Activated CD8-positive, alpha-beta memory T cell treated with anti-CD3 and anti-CD28 coated beads, Interleukin-2, amount 50 U/mL, for 24 hours (primary cell): ENCODE data around the gene CLDN7.

Experiments used
- DNase-seq: peaks from one replicate; pipeline ENCODE4 v3.0.0-alpha.2; 2020; ENCODE audit errors: extremely low read depth

CLDN7 gene

DNA sequence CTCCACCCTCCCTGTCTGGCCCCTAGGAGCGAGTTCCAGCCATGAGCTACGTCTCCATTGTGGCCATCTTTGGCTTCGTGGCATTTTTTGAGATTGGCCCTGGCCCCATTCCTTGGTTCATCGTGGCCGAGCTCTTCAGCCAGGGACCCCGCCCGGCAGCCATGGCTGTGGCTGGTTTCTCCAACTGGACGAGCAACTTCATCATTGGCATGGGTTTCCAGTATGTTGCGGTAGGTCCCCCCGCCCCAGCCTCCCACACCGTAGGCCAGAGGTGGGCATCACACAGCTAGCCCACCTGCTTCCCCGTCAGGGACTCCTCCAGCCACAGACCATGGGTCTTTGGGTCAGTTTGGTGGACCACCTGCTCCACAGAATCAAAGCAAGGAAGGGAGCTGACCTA lies 23.4 kb upstream of the CLDN7 start:
- no peak for DNase-seq

DNA sequence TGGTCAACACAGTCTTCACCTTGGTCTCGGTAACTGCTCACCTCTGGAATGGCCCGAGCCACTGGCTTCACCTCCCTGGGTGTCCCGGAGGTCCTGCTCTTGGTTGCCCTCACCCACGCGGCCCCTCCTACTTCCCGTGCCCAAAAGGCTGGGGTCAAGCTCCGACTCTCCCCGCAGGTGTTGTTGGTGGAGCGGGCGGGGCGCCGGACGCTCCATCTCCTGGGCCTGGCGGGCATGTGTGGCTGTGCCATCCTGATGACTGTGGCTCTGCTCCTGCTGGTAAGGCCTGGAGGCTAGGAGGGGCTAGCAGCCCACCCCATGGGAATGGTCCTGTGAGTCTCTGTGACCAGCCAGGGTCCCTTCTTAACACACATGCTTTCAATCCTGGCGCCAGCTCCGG lies 22.6 kb upstream of the CLDN7 start:
- no peak for DNase-seq

DNA sequence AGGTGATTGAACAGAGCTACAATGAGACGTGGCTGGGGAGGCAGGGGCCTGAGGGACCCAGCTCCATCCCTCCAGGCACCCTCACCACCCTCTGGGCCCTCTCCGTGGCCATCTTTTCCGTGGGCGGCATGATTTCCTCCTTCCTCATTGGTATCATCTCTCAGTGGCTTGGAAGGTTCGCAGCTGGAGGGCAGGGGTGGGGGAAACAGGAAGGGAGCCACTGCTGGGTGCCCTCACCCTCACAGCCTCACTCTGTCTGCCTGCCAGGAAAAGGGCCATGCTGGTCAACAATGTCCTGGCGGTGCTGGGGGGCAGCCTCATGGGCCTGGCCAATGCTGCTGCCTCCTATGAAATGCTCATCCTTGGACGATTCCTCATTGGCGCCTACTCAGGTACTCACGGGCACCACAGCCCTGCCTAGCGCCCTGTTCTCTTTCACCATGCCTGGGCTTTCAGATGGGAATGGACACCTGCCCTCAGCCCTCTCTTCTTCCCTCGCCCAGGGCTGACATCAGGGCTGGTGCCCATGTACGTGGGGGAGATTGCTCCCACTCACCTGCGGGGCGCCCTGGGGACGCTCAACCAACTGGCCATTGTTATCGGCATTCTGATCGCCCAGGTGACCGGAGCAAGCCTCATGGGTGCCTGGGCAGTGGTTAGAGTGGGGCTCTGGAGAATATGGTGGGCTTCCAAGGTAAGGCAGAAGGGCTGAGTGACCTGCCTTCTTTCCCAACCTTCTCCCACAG lies 21.4 kb upstream of the CLDN7 start:
- no peak for DNase-seq

DNA sequence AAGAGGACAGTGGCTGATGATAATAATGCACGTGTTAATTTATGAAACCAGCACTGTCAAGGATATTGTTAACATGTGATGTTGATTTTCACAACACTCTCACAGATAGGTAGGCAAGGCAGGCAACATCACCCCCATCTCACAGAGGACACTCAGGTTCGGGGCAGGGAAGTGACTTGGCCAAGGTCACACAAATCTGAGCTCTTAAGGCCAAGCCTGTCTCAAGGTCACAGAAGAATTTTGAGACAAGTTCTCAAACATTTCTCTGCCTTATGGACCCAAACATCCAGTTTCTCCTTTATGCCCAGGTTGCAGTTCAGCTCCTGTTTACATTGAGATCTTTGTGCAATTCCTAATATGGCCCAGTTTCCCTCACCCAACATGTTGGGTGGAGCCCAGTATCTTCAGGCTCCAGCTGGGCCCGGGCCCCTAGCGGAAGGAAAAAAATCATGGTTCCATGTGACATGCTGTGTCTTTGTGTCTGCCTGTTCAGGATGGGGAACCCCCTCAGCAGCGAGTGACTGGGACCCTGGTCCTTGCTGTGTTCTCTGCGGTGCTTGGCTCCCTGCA lies 20.6 kb upstream of the CLDN7 start:
- no peak for DNase-seq

DNA sequence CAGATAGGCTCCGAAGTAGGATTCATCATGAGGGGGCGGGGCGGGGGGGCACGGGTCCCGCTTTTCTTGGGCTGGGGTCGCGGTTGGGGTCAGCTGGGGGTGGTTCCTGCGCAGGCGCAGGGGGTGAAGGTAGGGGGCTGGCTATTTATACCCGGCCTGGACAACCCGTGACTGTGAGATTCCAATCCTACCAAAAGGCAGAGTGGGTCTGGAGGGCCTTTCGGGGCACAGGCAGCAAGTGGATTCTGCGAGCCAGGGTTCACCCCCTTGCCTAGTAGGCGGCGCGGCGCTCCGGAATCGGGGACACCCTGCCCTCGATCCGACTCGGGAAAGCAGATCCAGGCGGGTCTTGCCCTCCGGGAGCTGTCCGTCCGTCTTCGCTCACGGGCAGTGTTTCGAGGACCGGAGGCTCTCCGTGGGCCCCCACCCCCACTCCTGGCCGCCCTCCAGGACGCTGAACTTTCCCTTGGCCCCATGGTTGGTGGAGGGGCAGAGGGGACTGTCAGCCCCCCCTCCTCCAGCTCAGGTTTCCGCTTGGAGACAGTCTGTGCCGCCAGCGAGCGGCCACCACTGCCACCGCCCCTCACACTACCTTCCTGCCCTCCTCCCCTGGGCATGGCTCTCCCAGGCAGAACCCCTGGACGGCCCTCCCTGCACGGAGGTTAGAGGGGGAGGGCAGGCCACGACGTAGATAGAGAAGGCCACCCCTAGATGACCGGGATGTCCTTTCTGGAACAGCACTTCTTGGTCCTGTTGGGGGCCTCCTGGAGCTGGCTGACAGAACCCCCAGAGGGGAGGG lies 19.9 kb upstream of the CLDN7 start:
- no peak for DNase-seq

DNA sequence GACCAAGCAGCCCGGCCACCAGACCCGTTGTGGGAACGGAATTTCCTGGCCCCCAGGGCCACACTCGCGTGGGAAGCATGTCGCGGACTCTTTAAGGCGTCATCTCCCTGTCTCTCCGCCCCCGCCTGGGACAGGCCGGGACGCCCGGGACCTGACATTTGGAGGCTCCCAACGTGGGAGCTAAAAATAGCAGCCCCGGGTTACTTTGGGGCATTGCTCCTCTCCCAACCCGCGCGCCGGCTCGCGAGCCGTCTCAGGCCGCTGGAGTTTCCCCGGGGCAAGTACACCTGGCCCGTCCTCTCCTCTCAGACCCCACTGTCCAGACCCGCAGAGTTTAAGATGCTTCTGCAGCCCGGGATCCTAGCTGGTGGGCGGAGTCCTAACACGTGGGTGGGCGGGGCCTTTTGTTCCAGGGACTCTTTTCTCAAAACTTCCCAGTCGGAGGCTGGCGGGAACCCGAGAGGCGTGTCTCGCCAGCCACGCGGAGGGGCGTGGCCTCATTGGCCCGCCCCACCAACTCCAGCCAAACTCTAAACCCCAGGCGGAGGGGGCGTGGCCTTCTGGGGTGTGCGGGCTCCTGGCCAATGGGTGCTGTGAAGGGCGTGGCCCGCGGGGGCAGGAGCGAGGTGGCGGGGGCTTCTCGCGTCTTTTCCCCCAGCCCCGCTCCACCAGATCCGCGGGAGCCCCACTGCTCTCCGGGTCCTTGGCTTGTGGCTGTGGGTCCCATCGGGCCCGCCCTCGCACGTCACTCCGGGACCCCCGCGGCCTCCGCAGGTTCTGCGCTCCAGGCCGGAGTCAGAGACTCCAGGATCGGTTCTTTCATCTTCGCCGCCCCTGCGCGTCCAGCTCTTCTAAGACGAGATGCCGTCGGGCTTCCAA lies 19.0 kb upstream of the CLDN7 start, which contains the start of gene SLC2A4:
SLC2A4 (plus strand) TSS at position 645 of the 879 bp plus-strand sequence; CDS start at position 862, 217 bp downstream.
- peak; percentile 69 for DNase-seq

DNA sequence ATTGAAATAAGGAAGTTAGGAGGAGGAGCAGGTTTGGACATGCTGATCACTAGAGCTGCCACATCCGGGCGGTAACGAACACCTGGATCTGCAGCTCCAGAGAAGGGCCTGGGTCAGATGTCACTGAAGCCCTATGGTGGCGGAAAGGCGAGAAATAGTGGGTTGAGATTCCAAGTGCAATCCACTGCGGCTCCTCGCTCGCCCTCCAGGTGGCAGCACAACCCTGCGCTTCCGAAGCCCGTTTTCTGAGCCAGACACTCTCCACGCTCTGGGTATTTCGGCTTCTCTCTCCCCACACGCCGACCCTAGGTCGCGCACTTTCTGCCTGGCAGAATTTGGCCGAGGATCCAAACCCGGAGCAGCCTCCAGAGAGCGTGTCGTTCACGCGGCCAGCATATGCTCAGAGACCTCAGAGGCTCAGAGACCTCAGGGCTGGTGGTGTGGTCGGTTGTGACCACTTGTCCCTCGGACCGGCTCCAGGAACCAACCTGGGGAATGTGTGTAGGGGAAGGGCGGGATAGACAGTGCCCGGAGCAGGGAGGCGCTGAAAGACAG lies 18.3 kb upstream of the CLDN7 start:
- DNase-seq: peak; percentile 66

DNA sequence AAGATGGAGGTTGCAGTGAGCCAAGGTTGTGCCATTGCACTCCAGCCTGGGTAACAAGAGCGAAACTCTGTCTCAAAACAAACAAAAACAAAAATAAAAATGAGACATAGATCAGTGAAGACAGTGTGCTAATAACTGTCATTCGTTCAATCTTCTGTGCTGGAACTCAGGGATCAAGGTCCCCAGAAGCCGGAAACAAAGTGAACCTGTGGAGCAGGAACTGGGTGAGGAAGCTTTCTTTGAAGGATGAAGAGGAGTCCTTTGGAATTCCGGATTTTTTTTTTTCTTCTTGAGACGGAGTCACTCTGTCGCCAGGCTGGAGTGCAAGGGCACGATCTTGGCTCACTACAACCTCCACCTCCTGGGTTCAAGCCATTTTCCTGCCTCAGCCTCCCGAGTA lies 17.2 kb upstream of the CLDN7 start:
- DNase-seq: no peak

DNA sequence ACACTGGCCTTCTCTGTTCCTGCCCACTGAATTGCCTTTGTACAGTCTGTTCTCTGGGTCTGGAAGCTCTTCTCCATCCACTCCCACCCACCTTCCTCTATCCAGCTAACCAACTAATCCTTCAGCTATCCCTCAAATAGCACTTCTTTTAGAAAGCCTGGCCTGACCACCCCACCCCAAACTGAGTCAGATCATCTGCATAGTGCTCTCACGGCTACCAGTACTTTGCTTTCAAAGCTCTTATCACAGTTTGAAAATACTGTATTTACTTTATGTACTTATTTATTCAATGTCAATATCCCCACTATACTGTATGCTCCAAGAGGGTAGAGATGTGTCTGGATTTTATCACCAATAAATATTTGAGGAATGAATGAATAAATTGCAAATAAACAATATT lies 4.5 kb upstream of the CLDN7 start:
- DNase-seq: no peak

DNA sequence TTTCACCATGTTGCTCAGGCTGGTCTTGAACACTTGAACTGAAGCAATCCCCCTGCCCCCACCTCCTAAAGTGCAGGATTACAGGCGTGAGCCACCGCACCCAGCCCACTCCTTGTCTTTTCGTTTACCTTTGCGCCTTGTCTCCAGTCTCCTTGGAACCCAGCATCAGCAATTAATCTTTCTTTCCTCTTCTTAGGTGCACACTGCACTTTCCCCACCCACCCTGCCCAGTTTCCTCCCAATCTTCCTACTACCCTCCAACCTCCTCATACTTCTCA lies 1.5 kb upstream of the CLDN7 start:
- no peak for DNase-seq

DNA sequence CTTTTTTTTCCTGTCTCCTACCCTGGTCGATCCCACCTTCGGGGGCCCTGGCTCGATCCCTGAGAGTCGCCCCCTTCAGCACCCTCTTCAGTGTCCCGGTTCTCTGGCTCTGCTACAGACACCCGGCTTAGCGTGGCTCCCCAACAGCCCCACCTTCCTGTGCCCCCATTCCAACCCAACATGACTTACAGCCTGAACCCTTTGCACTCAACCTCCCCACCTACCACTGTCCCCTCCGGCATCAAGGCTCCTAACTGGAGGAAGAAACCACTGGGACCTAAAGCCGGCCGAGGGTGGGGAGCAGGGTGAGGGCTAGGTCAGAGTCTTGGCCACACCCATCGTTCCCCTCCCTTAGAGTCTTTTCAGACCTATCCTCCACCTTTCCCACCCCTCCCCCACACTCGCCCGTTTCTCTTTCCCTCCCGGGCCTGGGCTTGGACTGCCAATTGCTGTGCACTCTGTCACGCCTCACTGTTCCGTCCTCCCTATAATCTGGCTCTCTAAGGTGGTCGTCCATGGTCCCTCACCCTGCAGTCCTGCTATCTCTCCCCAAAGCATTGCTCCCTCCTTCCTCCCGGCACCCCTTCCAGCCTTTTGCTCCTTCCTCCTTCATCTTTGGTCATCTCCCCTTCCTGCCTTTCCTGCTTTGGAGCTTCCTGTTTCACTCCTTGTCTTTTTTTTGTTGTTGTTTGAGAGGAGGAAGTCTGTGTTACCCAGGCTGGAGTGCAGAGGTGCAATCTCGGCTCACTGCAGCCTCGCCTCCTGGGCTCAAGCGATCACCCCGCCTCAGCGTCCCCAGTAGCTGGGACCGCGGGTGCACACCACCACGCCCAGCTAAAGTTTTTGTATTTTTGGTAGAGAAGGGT lies 890 bp upstream of the CLDN7 start:
- no peak for DNase-seq

DNA sequence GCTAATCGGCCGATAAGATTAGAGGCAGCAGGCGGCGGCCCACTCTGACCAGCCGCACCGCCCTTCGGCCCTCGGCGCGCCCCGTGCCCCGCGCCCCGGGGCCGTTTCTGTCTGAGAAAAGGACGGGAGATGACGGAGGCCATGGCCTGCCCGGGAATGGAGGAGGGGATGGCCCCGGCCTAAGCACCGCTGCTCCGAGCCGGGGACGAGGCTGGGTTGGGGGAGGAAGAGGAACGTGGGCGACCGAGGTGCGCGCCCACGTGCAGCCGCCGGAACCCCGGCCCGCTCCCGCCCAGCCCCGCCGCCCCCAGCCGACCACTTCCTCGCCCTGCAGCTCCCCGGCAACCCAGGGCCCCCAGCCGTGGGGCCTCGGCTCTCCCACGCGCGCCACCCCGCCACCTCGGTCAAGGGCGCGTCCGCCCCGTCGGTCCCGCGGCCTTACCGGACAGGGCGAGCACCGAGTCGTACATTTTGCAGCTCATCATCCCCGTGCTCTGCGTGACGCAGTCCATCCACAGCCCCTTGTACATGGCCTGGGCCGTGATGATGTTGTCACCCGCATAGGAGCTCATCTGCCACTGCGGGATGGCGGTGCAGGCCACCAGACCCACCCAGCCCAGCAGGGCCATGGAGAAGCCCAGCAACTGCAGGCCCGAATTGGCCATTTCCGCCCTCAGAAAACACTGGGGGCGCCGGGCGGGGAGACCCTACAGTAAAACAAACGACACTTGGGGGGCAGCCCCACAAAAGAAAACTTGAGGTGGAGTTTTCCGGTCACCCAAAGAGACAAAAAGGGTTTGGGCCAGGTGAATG lies 693 bp downstream of the CLDN7 start:
- DNase-seq: no peak

DNA sequence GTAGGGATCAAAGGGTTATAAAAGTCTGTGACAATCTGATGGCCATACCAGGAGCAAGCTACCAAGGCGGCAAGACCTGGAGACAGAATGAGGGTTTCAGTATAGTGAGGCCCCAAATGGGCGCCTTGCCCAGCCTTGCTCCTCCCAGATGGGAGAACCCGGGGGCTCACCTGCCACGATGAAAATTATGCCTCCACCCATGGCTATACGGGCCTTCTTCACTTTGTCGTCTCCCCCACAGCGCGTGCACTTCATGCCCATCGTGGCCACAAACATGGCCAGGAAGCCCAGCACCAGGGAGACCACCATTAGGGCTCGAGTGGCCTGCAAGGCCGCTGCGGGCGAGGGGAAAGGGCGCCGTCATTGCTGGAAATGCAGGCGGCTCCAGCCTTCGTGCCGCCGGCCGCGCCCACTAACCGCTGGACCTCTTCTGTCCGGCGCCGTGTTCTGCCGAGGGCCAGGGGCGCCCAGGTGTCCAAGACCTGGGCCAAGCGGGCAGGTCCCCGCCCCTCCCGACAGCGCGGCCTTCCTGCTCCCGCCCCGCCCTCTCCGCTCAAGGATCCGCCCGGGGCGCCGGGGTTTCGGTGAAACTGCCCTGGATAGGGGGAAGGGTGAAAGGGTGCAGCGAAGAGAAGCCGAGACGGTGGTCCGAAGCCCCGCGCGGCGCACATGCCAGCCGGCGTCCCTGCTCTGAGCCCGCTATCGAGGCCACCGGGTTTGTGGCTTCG lies 1.5 kb downstream of the CLDN7 start:
- no peak for DNase-seq

DNA sequence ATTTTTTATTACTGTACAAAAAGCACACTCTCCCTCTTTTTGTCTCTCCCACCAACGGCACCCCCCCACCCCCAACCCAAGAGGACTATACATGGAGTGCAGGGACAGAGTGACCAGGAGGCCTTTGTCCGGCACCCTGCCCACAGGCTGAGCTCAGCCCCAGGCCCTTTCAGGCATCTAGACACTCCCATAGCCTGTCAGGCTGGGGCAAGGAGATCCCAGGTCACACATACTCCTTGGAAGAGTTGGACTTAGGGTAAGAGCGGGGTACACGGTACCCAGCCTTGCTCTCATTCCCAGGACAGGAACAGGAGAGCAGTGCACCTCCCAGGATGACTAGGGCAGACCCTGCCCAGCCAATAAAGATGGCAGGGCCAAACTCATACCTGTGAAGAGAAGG lies 2.1 kb downstream of the CLDN7 start:
- no peak for DNase-seq

DNA sequence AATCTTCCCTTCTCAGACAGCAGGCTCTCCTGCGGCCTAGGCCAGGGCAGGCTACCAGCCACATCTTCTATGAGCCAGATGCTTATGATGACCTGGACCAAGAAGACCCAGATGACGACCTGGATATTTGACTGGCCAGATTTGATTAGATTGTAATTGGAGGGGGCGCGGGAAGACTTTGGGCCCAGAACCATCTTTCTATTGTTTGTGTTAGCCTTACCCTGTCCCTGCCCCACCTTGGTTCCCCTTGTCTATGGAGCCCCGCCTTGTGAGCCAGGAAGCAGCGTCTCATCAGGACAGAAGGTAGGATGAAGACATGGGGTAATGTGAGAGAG lies 2.8 kb downstream of the CLDN7 start:
- no peak for DNase-seq

DNA sequence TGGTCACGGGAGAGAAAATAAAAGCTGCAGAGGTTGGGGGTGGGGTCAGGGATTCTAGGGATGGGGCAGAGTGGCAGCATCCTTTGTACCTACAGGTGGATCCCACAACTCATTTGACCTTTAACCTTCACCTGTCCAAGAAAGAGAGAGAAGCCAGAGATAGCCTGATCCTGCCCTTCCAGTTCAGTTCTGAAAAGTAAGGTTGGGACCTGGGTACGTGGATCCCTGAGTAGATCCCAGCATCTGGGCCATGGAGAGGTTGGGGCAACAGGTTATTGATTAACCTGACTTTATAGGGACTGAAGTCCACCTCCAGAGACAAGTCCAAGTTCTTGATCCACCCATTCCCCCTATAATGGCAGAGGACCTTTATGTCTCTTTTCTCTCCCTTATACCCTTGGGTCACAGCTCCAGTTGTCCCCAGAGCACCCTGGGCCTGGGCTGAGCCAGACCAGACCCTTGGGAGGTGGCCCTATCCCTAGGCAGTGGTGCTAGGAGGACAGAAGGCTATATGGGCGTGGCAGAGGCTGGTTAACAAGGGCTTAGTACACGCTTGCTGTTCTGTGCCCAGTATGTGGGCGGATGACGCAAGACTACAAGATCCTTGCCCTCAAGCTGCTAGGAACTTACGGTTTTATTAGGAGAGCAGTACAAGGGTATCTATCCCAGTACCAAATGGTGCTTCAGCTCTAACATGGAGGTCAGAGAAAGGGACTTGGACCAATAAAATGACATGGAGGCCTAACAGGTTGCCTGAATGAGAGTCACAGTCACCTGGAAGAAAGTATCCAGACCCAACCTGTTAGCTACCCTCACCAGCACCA lies 3.3 kb downstream of the CLDN7 start:
- DNase-seq: no peak

DNA sequence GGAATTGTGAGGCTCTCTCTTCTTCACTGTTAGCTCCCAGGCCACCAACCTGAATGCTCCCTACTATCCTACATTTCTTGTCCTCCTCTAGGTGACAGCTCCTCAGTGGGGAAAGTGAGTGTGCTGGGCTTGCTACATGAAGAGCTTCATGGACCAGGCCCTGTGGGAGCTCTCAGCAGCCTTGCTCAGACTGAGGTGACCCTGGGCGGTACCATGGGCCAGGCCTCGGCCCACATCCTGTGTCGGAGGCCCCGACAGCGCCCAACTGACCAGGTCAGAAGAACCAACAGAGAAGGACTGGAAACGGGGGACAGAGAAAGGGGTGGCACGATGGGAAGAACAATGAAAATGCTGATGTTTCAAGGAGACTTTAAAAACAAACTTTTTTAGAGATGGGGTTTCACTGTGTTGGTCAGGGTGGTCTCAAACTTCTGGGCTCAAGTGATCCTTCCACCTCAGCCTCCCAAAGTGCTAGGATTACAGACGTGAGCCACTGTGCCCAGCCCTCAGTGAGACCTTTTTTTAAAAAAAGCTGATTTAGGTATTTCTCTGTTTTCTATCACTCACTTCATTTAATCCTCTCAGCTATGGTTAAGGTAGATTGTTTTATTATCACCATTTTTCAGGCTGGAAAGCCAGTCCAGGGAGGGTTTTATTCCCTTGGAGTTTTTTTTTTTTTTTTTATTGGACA lies 5.4 kb downstream of the CLDN7 start:
- no peak for DNase-seq

DNA sequence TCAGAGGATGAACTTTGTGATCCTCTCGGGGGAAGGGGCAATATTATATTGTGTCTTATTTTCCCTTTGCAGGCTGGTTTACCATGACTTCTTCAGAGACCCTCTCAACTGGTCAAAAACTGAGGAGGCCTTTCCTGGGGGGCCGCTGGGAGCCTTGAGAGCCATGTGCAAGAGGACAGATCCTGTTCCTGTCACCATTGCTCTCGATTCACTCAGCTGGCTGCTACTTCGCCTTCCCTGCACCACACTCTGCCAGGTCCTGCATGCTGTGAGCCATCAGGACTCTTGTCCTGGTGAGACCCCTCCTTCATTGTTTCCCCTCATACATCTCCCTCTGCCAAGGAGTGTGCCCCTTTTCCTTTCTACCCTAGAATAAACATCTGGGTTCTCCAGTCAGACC lies 7.8 kb downstream of the CLDN7 start:
- DNase-seq: no peak
